K562 (cell line): ENCODE measurements around the gene FOXB2. TPM values are rescaled to one million over a fixed set of nuclear protein-coding genes. Genes with fewer than 3 reads are reported as not detected.

Experiments used
- NR3C1 ChIP-seq: sonication (generic); formaldehyde crosslinking; IDR thresholded peaks from 2 replicates; pipeline ENCODE4 v1.8.1; 2022; ENCODE audit warnings: missing genetic modification reagents
- TARDBP ChIP-seq: fragments of 450-650 bp; IDR thresholded peaks from 2 replicates; pipeline ENCODE4 v1.6.1; 2016
- polyA plus RNA-seq, 8 experiments: library from polyadenylated mRNA; depleted of rRNA in 4 of 8; stranded (reverse) in 5 of 8; unstranded in 3 of 8; fragments of >200 nt; fragmentation: Nextera tagmentation in 2 of 8; fragmentation: Illumina TruSeq in 1 of 8; extraction: Ambion mirVana in 2 of 8; extraction: Trizol in 1 of 8; gene quantifications; 2 replicates each; pipeline versions ENCODE4 v1.2.1 to v1.2.3, GENCODE V29; 2011 to 2014; ENCODE audit warnings: inconsistent platforms in 1 of 8, missing spikeins in 1 of 8
- small RNA-seq: library from RNA; depleted of rRNA; stranded (forward); fragments of <200 nt; gene quantifications from one replicate; pipeline ENCODE3, GENCODE V24; 2014
- total RNA-seq, 7 experiments: library from RNA; depleted of rRNA in 6 of 7; stranded (reverse); fragments of >200 nt in 6 of 7; fragmentation: Illumina TruSeq in 2 of 7; extraction: Trizol in 2 of 7; gene quantifications; 2 replicates each; pipeline versions ENCODE4 v1.2.1 to v1.2.3, GENCODE V29; 2011 to 2021; ENCODE audit warnings: low replicate concordance in 1 of 7

FOXB2 gene
- total and polyA plus RNA-seq, 9 of the 15 experiments (the other 6 are each of a cell fraction or from before 2014, with no cell fraction given) = not detected

DNA sequence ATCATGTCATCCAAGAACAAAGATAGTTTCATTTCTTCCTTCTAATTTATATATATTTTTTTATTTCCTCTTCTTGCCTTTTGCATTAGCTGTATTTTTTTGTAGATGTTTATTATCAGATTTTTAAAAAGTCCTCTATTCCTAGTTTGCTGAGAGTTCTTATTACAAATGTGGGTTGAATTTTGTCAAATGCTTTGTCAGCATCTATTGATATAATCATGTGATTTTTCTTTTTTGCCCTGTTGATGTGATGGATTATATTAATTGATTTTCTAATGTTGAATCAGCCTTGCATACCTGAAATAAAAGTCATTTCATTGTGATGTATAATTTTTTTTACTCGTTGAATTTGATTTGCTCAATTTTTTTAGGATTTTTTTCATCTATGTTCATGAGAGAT lies 46.9 kb downstream of the FOXB2 start (continued):
- TF ChIP-seq TARDBP (no peak), NR3C1 (CRISPR knock-in tag) (no peak)

Small RNAs within 50 kb of the gene (small RNA-seq; reads per million reads assigned to genes)
- not detected for gene ATP5MFP3

Other genes with a start within 250 kb of the FOXB2 start
- gene PRUNE2, start 113.5 kb upstream of the FOXB2 start, total RNA-seq (2014; rRNA removed) = 0.04 and 0.05 TPM in 2 replicates
- gene PRUNE2, start 113.5 kb upstream of the FOXB2 start, total RNA-seq (2014; rRNA removed; fragmentation: Illumina TruSeq; extraction: Trizol) = 0.13 and 0.25 TPM in 2 replicates
- 0.04 and 0.14 TPM in 2 replicates for gene PRUNE2, start 113.5 kb upstream of the FOXB2 start, total RNA-seq (2015; rRNA removed; fragmentation: Illumina TruSeq; extraction: Trizol)
- 0.07 and 0.09 TPM in 2 replicates for gene PRUNE2, start 113.5 kb upstream of the FOXB2 start, total RNA-seq (2021)
- 0.04 and 0.43 TPM in 2 replicates for gene PRUNE2, start 113.5 kb upstream of the FOXB2 start, polyA plus RNA-seq (2011; rRNA removed)
- gene PRUNE2, start 113.5 kb upstream of the FOXB2 start, polyA plus RNA-seq (2014; fragmentation: Illumina TruSeq; extraction: Trizol) = 0.21 TPM in 1 of 2 replicates, not detected in the other
- gene PRUNE2, start 113.5 kb upstream of the FOXB2 start, polyA plus RNA-seq (2014; fragmentation: Nextera tagmentation; extraction: Ambion mirVana) = under 1 TPM; 0.14 to 0.45 TPM
- gene PRUNE2, start 113.5 kb upstream of the FOXB2 start, polyA plus RNA-seq (2014; rRNA removed) = not detected in 2 replicates
- 11.0 and 12.2 TPM in 2 replicates for gene VPS13A, start 157.9 kb downstream of the FOXB2 start, total RNA-seq (2014; rRNA removed)
- 29.9 and 32.1 TPM in 2 replicates for gene VPS13A, start 157.9 kb downstream of the FOXB2 start, total RNA-seq (2014; rRNA removed; fragmentation: Illumina TruSeq; extraction: Trizol)
- gene VPS13A, start 157.9 kb downstream of the FOXB2 start, total RNA-seq (2015; rRNA removed; fragmentation: Illumina TruSeq; extraction: Trizol) = 24.0 and 26.8 TPM in 2 replicates
- 18.8 and 21.2 TPM in 2 replicates for gene VPS13A, start 157.9 kb downstream of the FOXB2 start, total RNA-seq (2021)
- 16.3 and 21.3 TPM in 2 replicates for gene VPS13A, start 157.9 kb downstream of the FOXB2 start, polyA plus RNA-seq (2011; rRNA removed)
- 11.0 and 14.7 TPM in 2 replicates for gene VPS13A, start 157.9 kb downstream of the FOXB2 start, polyA plus RNA-seq (2014; fragmentation: Illumina TruSeq; extraction: Trizol)
- 1 to 10 TPM; 5.6 to 6.3 TPM for gene VPS13A, start 157.9 kb downstream of the FOXB2 start, polyA plus RNA-seq (2014; fragmentation: Nextera tagmentation; extraction: Ambion mirVana)
- gene VPS13A, start 157.9 kb downstream of the FOXB2 start, polyA plus RNA-seq (2014; rRNA removed) = 11.6 and 12.3 TPM in 2 replicates